Mammary epithelial cell (primary cell): ENCODE measurements around the gene CLSTN1.

Experiments
- CTCF ChIP-seq, 2 donors: IDR thresholded peaks in 1 of 2; conservative IDR thresholded peaks in 1 of 2; 2 replicates each; pipeline ENCODE4 v1.5.1; 2011 to 2012; ENCODE audit warnings: inconsistent platforms in 2 of 2, low read length in 2 of 2, mild to moderate bottlenecking in 2 of 2, control low read depth in 1 of 2, low read depth in 1 of 2; ENCODE audit not compliant: insufficient read depth in 1 of 2; ENCODE audit errors: extremely low read depth in 1 of 2
- EZH2 ChIP-seq: IDR thresholded peaks from 2 replicates; pipeline ENCODE4 v1.6.1; 2012; ENCODE audit warnings: low read length, inconsistent platforms, borderline replicate concordance

GRCh38 chr1:9863371-9863770, 39.6 kb upstream of the CLSTN1 start:
- TF ChIP-seq EZH2 (no peak), CTCF (conservative IDR thresholded peaks at IDR 0.05 in 1 of 2, IDR thresholded peaks at IDR 0.05 in 1 of 2; ENCODE audit: extremely low read depth in 1 of 2, insufficient read depth in 1 of 2, low read depth in 1 of 2, low read length in 2 of 2) (no peak)
